Breast epithelium (tissue), 4 donors: ENCODE results near the gene PARD3B. TPM values are rescaled to one million over a fixed set of nuclear protein-coding genes. Genes with fewer than 3 reads are reported as not detected.

Source experiments
- DNase-seq, 2 donors: peaks; one replicate each; pipeline ENCODE4 v3.0.0-alpha.2; 2019; ENCODE audit warnings: low spot score in 2 of 2
- H3K27ac ChIP-seq, 2 donors: fragments of 200-600 bp; sonication (generic) in 1 of 2; one replicate each; pipeline ENCODE4 v1.5.1; 2016 to 2019; ENCODE audit warnings: mild to moderate bottlenecking in 1 of 2
- H3K27me3 ChIP-seq, 2 donors: fragments of 200-600 bp; sonication (generic) in 1 of 2; one replicate each; pipeline versions ENCODE4 v1.5.1 to v1.6.0; 2017 to 2019; ENCODE audit warnings: control low read depth in 1 of 2, mild to moderate bottlenecking in 1 of 2
- H3K36me3 ChIP-seq: fragments of 200-600 bp; one replicate; pipeline ENCODE4 v1.5.1; 2019
- H3K4me1 ChIP-seq, 2 donors: fragments of 200-600 bp; sonication (generic); one replicate each; pipeline ENCODE4 v1.5.1; 2016 to 2019; ENCODE audit warnings: control low read depth in 1 of 2
- H3K4me3 ChIP-seq, 3 donors: fragments of 200-600 bp; sonication (generic); 1 replicate in 2 of 3; 2 replicates in 1 of 3; pipeline ENCODE4 v1.5.1; 2016 to 2019; ENCODE audit warnings: mild to moderate bottlenecking in 3 of 3, moderate library complexity in 2 of 3
- H3K9me3 ChIP-seq, 2 donors: fragments of 200-600 bp; sonication (generic) in 1 of 2; one replicate each; pipeline ENCODE4 v1.5.1; 2016 to 2019; ENCODE audit warnings: control low read depth in 1 of 2
- POLR2A ChIP-seq: fragments of 450-650 bp; IDR thresholded peaks from one replicate; pipeline ENCODE4 v1.6.1; 2016; ENCODE audit warnings: antibody characterized with exemption, mild to moderate bottlenecking, moderate library complexity
- POLR2AphosphoS5 ChIP-seq, 3 donors: sonication (generic); formaldehyde crosslinking; IDR thresholded peaks; one replicate each; pipeline ENCODE4 v1.6.1; 2017; ENCODE audit warnings: antibody characterized with exemption in 3 of 3
- intact Hi-C: fragments of 100-400 bp; cut with DNase I; formaldehyde crosslinking; loops from one replicate; pipeline ENCODE4 v1.15.1; 2023; ENCODE audit warnings: low total_unique reads
- total RNA-seq, 3 donors: library from RNA; depleted of rRNA; stranded (reverse); fragments of >200 nt; gene quantifications; one replicate each; pipeline ENCODE4 v1.1.0, GENCODE V29; 2016
- TF ChIP-seq, protein P1 (sequence below), 3 donors: fragments of 450-650 bp; IDR thresholded peaks; one replicate each; pipeline ENCODE4 v1.5.1; 2016 to 2017; ENCODE audit warnings: antibody characterized with exemption in 3 of 3, mild to moderate bottlenecking in 3 of 3, moderate library complexity in 3 of 3

The PARD3B gene
- total RNA-seq, 3 donors from 2014 or later = 24.6 to 66.2 (median 25.9) TPM

GRCh38 chr2:204678031-204678430, 132.8 kb downstream of the PARD3B start:
- DNase-seq = no peak
- Histone ChIP-seq H3K4me1 (no peaks in the 10 kb centered on the region), H3K9me3 (no peaks in the 10 kb centered on the region), H3K27me3 (no peaks in the 10 kb centered on the region), H3K36me3 (no peaks in the 10 kb centered on the region), H3K4me3 (no peak overlapping the region), H3K27ac (no peak overlapping the region)
- intact Hi-C loops = no loop called here
- TF ChIP-seq POLR2A (no peak), POLR2AphosphoS5 (IDR thresholded peaks at IDR 0.05) (no peak)
- TF ChIP-seq, protein P1, sequence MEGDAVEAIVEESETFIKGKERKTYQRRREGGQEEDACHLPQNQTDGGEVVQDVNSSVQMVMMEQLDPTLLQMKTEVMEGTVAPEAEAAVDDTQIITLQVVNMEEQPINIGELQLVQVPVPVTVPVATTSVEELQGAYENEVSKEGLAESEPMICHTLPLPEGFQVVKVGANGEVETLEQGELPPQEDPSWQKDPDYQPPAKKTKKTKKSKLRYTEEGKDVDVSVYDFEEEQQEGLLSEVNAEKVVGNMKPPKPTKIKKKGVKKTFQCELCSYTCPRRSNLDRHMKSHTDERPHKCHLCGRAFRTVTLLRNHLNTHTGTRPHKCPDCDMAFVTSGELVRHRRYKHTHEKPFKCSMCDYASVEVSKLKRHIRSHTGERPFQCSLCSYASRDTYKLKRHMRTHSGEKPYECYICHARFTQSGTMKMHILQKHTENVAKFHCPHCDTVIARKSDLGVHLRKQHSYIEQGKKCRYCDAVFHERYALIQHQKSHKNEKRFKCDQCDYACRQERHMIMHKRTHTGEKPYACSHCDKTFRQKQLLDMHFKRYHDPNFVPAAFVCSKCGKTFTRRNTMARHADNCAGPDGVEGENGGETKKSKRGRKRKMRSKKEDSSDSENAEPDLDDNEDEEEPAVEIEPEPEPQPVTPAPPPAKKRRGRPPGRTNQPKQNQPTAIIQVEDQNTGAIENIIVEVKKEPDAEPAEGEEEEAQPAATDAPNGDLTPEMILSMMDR (IDR thresholded peaks at IDR 0.05) = no peak

DNA sequence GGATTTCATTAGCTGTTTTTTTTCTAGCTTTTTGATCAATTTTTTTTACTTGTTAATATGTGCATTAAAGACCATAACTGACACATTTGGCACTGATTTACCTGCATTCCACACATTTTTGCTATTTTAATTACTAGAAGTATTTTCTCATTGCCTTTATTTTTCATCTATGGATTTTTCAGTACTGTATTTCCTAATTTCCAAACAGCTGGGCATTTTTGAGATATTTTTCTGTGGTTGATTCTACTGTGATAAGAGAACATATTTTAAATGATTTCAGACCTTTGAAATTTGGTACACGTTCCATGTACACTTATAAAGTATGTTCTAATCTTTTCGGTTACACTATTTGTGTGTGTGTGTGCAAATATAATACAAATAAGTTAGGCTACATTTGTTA, 135.3 kb downstream of the PARD3B start:
- intact Hi-C loops = no loop called here
- no peak for DNase-seq
- Histone ChIP-seq H3K4me1 (no peaks in the 10 kb centered on the region), H3K36me3 (no peaks in the 10 kb centered on the region), H3K4me3 (no peak overlapping the region), H3K9me3 (no peaks in the 10 kb centered on the region), H3K27me3 (no peaks in the 10 kb centered on the region), H3K27ac (no peak overlapping the region)
- TF ChIP-seq, protein P1 (IDR thresholded peaks at IDR 0.05) = no peak
- no peak for TF ChIP-seq POLR2A
- no peak for TF ChIP-seq POLR2AphosphoS5 (IDR thresholded peaks at IDR 0.05)

DNA sequence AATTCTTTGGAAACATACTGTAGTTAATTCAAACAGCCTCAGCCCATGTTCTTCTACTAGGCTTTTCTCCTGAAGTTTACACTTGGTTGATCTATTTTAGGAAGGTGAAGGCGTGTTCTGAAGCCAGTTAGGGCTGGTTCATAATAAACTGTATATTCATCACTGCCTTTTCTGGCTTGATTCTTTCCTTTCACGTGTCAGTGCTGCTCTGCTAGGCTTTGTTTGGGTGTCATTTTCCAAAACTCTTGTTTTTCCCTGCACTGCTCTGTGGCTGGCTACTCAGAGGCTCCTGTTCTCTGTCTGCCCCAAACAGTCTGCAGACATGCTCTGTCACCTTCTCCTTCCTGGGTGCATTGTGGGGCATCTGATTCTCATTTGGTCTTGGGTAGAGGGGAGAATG, 136.1 kb downstream of the PARD3B start:
- H3K27me3 ChIP-seq = no peaks in the 10 kb centered on the region
- no peak for DNase-seq
- TF ChIP-seq, protein P1 (IDR thresholded peaks at IDR 0.05) = no peak
- TF ChIP-seq POLR2A (no peak), POLR2AphosphoS5 (IDR thresholded peaks at IDR 0.05) (no peak)
- H3K27ac ChIP-seq = no peak overlapping the region
- no peak overlapping the region for H3K4me3 ChIP-seq
- no peaks in the 10 kb centered on the region for H3K9me3 ChIP-seq
- H3K4me1 ChIP-seq = no peaks in the 10 kb centered on the region
- intact Hi-C loops = no loop called here
- H3K36me3 ChIP-seq = no peaks in the 10 kb centered on the region

GRCh38 chr2:204683384-204683783, 138.1 kb downstream of the PARD3B start:
- intact Hi-C loops = no loop called here
- no peak overlapping the region for H3K27ac ChIP-seq
- H3K4me3 ChIP-seq = no peak overlapping the region
- TF ChIP-seq POLR2AphosphoS5 (IDR thresholded peaks at IDR 0.05) = no peak
- TF ChIP-seq POLR2A = no peak
- TF ChIP-seq, protein P1 (IDR thresholded peaks at IDR 0.05) = no peak
- no peaks in the 10 kb centered on the region for H3K4me1 ChIP-seq
- no peak for DNase-seq
- no peaks in the 10 kb centered on the region for H3K36me3 ChIP-seq
- no peaks in the 10 kb centered on the region for H3K9me3 ChIP-seq
- H3K27me3 ChIP-seq = no peaks in the 10 kb centered on the region

DNA sequence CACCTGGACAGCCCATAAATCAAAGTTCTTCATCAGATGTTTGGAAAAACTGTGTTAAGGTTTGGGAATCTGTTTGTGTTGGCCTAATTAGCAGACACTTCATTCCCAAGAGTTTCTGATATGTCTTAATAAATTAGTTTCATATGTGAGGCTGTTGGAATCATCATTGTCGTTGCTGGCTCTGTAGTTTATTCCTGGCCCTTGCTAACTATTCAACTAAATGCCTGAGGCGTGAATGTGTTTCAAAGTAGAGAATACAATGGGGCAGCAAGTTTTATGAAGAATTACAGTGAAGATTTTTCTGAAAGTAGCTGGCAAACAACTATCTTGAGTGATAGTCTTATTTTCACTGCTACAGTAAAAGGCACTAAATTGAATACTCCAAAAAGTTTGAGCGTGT, 141.1 kb downstream of the PARD3B start:
- Histone ChIP-seq H3K27me3 (no peaks in the 10 kb centered on the region), H3K27ac (no peak overlapping the region), H3K4me3 (no peak overlapping the region), H3K9me3 (no peaks in the 10 kb centered on the region), H3K36me3 (no peaks in the 10 kb centered on the region), H3K4me1 (no peaks in the 10 kb centered on the region)
- TF ChIP-seq POLR2A (no peak), POLR2AphosphoS5 (IDR thresholded peaks at IDR 0.05) (no peak)
- TF ChIP-seq, protein P1 (IDR thresholded peaks at IDR 0.05) = no peak
- intact Hi-C loops = no loop called here
- no peak for DNase-seq
